SU-DHL-6 (cell line): ENCODE results near the gene CITED2.

ENCODE experiments used
- H2AFZ ChIP-seq: fragments of 200-600 bp; sonication (generic); 2 replicates; pipeline ENCODE4 v1.6.1; 2014; ENCODE audit warnings: low read depth, mild to moderate bottlenecking, moderate library complexity, mixed read lengths, antibody characterized with exemption, low read length; ENCODE audit not compliant: severe bottlenecking
- H3F3A ChIP-seq: fragments of 200-600 bp; shearing (Covaris generic); 2 replicates; pipeline ENCODE4 v1.6.0; 2016; ENCODE audit warnings: antibody characterized with exemption, mild to moderate bottlenecking; ENCODE audit not compliant: insufficient read depth
- H3K27ac ChIP-seq: fragments of 200-600 bp; sonication (generic); 2 replicates; pipeline ENCODE4 v1.5.1; 2016; ENCODE audit warnings: low read depth, mild to moderate bottlenecking, low read length, moderate library complexity, mixed read lengths
- H3K27me3 ChIP-seq: fragments of 200-600 bp; sonication (generic), shearing (Covaris generic); 2 replicates; pipeline ENCODE4 v1.6.0; 2014; ENCODE audit warnings: mild to moderate bottlenecking, low read length
- H3K36me3 ChIP-seq: fragments of 200-600 bp; sonication (generic); 2 replicates; pipeline ENCODE4 v1.6.1; 2014; ENCODE audit warnings: mild to moderate bottlenecking, low read length, mixed read lengths
- H3K4me2 ChIP-seq: fragments of 300-600, 200-600 bp; shearing (Covaris generic), sonication (generic); 2 replicates; pipeline ENCODE4 v1.6.0; 2014; ENCODE audit warnings: low read length, low read depth, mild to moderate bottlenecking; ENCODE audit not compliant: poor library complexity, severe bottlenecking
- H3K4me3 ChIP-seq: fragments of 200-600 bp; sonication (generic); 2 replicates; pipeline ENCODE4 v1.5.1; 2014; ENCODE audit warnings: antibody characterized with exemption, low read length, mild to moderate bottlenecking, mixed read lengths; ENCODE audit not compliant: insufficient read depth, poor library complexity, severe bottlenecking
- H3K79me2 ChIP-seq: fragments of 200-600 bp; sonication (generic); 2 replicates; pipeline ENCODE4 v1.6.1; 2014; ENCODE audit warnings: mild to moderate bottlenecking, low read length, moderate library complexity; ENCODE audit not compliant: insufficient read depth
- H3K9ac ChIP-seq: fragments of 200-600 bp; sonication (generic); 2 replicates; pipeline ENCODE4 v1.7.0; 2014; ENCODE audit warnings: mild to moderate bottlenecking, low read length
- H3K9me2 ChIP-seq: fragments of 200-600 bp; sonication (generic); replicated peaks from 2 replicates; pipeline ENCODE4 v1.6.1; 2014; ENCODE audit warnings: low read length; ENCODE audit not compliant: insufficient read depth
- H3K9me3 ChIP-seq: fragments of 200-600 bp; sonication (generic); 2 replicates; pipeline ENCODE4 v1.6.1; 2014; ENCODE audit warnings: low read length, mixed read lengths; ENCODE audit not compliant: insufficient read depth
- H4K20me1 ChIP-seq: fragments of 200-600 bp; sonication (generic); 2 replicates; pipeline ENCODE4 v1.6.1; 2014; ENCODE audit warnings: low read depth, mild to moderate bottlenecking, antibody characterized with exemption, low read length, moderate library complexity, mixed read lengths
- EZH2phosphoT487 ChIP-seq: fragments of 200-600 bp; sonication (generic), shearing (Covaris generic); conservative IDR thresholded peaks from 2 replicates; pipeline ENCODE4 v1.6.1; 2018; ENCODE audit warnings: mild to moderate bottlenecking, antibody characterized with exemption, low read length, moderate library complexity, mixed read lengths
- TF ChIP-seq, protein P1 (sequence below): fragments of 200-600 bp; sonication (generic); IDR thresholded peaks from one replicate; pipeline ENCODE4 v1.5.1; 2017; ENCODE audit warnings: antibody characterized with exemption, mild to moderate bottlenecking, low read length, moderate library complexity; ENCODE audit not compliant: insufficient read depth, poor library complexity, severe bottlenecking

CITED2 gene

DNA sequence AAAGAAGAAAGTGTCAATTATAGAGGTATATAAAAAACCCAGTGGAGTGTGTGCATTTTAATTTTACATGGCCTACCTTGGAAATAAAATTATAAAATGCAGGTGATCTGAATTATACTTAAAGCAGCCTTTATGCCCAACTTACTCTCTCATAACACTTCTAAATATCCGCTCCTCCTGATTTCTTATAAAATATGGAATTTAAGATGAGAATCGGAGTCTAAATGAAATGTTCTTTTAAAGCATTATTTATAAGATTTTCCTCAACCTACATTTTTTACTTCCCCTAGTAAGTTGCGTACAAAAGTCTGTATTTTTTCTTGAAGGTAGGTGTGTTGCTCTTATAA, 3.5 kb downstream of the CITED2 start:
- Histone ChIP-seq H3K27ac (peak overlapping the region; percentile 25; the same call in 1 of the 2 replicates), H3K79me2 (peaks cover 35% of the 10 kb centered on the region), H3K9ac (no peak overlapping the region), H2AFZ (no peak overlapping the region), H3K9me2 (no peaks in the 10 kb centered on the region), H3K27me3 (no peaks in the 10 kb centered on the region), H3K4me3 (no peak overlapping the region), H3K36me3 (no peaks in the 10 kb centered on the region; the same call in 1 of the 2 replicates), H3K4me2 (peak overlapping the region; percentile 65), H3K9me3 (no peaks in the 10 kb centered on the region), H3F3A (peaks cover 37% of the 10 kb centered on the region), H4K20me1 (no peaks in the 10 kb centered on the region)
- TF ChIP-seq, protein P1, sequence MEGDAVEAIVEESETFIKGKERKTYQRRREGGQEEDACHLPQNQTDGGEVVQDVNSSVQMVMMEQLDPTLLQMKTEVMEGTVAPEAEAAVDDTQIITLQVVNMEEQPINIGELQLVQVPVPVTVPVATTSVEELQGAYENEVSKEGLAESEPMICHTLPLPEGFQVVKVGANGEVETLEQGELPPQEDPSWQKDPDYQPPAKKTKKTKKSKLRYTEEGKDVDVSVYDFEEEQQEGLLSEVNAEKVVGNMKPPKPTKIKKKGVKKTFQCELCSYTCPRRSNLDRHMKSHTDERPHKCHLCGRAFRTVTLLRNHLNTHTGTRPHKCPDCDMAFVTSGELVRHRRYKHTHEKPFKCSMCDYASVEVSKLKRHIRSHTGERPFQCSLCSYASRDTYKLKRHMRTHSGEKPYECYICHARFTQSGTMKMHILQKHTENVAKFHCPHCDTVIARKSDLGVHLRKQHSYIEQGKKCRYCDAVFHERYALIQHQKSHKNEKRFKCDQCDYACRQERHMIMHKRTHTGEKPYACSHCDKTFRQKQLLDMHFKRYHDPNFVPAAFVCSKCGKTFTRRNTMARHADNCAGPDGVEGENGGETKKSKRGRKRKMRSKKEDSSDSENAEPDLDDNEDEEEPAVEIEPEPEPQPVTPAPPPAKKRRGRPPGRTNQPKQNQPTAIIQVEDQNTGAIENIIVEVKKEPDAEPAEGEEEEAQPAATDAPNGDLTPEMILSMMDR = no peak
- no peak for TF ChIP-seq EZH2phosphoT487

DNA sequence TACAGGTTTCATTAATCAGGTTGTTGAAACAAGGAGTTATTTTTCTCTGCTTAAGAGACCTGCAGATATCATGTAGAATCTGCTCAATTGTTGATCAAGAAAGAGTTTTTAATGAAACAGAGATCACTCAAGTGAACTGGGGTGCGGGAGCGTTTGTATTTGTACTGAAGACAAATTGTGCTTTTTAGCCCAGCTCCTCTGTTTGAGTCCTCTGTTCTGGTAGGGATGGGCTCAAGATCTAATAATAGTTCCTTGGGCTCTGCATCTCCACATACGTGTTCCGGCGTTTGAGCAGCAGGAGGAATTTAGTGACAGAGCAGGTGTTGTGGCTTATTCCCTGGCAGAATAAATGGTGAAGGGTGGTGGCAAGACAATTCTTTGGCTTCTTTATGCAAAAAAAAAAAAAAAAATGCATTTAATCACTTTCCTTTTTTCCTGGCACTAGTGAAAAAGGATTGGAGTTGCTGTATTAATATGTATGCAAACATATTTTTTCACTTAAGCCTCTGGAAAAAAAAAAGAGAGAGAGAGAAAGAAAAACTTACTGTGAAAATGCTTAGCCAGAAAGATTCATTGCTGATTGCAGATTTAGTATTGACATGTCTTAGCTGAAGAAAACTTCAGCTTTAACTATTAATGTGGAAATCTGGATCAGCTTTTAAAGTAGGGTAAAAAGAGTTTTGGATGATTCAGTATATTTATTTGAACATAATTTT, 4.0 kb downstream of the CITED2 start:
- no peak for TF ChIP-seq EZH2phosphoT487
- TF ChIP-seq, protein P1 = no peak
- peak overlapping the region; percentile 65 for H3K4me2 ChIP-seq
- no peaks in the 10 kb centered on the region for H3K9me3 ChIP-seq
- H3K27me3 ChIP-seq = no peaks in the 10 kb centered on the region
- peak overlapping the region; percentile 25 for H3K27ac ChIP-seq
- H3K9ac ChIP-seq = no peak overlapping the region
- peaks cover 35% of the 10 kb centered on the region for H3K79me2 ChIP-seq
- no peak overlapping the region for H3K4me3 ChIP-seq
- no peak overlapping the region for H2AFZ ChIP-seq
- no peaks in the 10 kb centered on the region; the same call in 1 of the 2 replicates for H3K36me3 ChIP-seq
- no peaks in the 10 kb centered on the region for H4K20me1 ChIP-seq
- no peaks in the 10 kb centered on the region for H3K9me2 ChIP-seq
- H3F3A ChIP-seq = peaks cover 32% of the 10 kb centered on the region

DNA sequence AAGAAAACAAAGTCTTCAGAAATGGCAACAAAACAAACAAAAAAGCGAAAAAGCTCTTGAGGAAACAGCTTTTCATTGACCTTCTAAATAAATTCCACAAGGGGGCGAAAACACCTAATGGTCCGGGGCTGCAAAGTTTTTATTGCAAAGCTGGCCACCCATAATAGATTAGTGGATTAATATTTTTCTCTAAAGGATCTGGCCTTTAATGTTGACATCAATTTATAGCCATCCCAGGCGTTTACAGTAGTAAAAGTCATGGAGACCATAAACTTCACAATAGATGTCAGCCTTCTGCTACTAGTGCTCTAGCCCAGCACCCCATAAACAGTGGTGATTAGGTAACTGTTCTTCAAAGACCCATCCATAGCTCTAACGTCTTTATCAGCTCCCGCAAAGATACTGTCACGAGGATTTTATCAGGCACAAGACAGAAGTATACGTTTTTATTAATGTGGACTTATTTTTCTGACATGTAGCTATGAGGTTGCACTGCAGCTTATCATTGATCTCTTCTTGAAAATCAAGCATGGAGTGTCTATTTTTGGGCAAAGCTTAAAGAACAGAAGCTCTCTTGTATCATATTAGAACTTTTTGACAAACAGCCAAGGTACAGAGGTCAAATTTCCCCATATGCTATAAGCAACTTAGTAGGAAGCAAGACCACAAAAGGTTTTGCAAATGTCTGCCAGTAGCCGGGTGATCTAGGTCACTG, 4.7 kb downstream of the CITED2 start:
- H3K79me2 ChIP-seq = peaks cover 35% of the 10 kb centered on the region
- no peaks in the 10 kb centered on the region for H3K9me2 ChIP-seq
- no peaks in the 10 kb centered on the region for H4K20me1 ChIP-seq
- no peaks in the 10 kb centered on the region for H3K27me3 ChIP-seq
- no peak for TF ChIP-seq EZH2phosphoT487
- TF ChIP-seq, protein P1 = peak; percentile 54
- no peak overlapping the region for H2AFZ ChIP-seq
- no peak overlapping the region for H3K9ac ChIP-seq
- H3F3A ChIP-seq = peaks cover 30% of the 10 kb centered on the region
- peak overlapping the region; percentile 65 for H3K4me2 ChIP-seq
- H3K36me3 ChIP-seq = no peaks in the 10 kb centered on the region; the same call in 1 of the 2 replicates
- peak overlapping the region; percentile 25 for H3K27ac ChIP-seq
- H3K9me3 ChIP-seq = no peaks in the 10 kb centered on the region
- H3K4me3 ChIP-seq = no peak overlapping the region
